ENCODE measurements around the gene VAV1. TPM values are rescaled to one million over a fixed set of nuclear protein-coding genes. Genes with fewer than 3 reads are reported as not detected.
A peak's percentile ranks its signal among the peaks of the same experiment; 100 is the strongest.

The VAV1 gene
- total RNA-seq, 1 experiment from 2014 or later, result 3.0 TPM

GRCh38 chr19:6738787-6739389 lies 33.6 kb upstream of the VAV1 start:
- H3K4me3 ChIP-seq (ENCODE audit: low read length), result peak overlapping the region; percentile 67
- intact Hi-C loops (cut with micrococcal nuclease), result loop anchor here (1.0 to 5.0 kb wide), 2 partner anchors 124 to 127 kb away; no protein-coding TSS in a partner anchor
- DNase-seq (no peak), ATAC-seq (no peak; the same call in 1 of the 2 replicates)
- H3K9ac ChIP-seq (ENCODE audit: low read length), result peak overlapping the region; percentile 57
- no peaks in the 10 kb centered on the region for H3F3A ChIP-seq (ENCODE audit: low read length, unreplicated experiment)
- H3K27me3 ChIP-seq (ENCODE audit: low read length), result no peaks in the 10 kb centered on the region
- no peaks in the 10 kb centered on the region for H3K9me2 ChIP-seq (replicated peaks; ENCODE audit: low read length)
- H3K27ac ChIP-seq (ENCODE audit: low read length), result peak overlapping the region; percentile 50
- POLR2A ChIA-PET (ENCODE audit: unreplicated experiment), result no interaction called here
- H2AFZ ChIP-seq (ENCODE audit: low read length), result peak overlapping the region; percentile 96
- CTCF ChIA-PET, result interaction anchor here (1.1 to 2.3 kb wide), 3 partner anchors 123 to 223 kb away, joined by 6 to 40 read pairs (median 9); no protein-coding TSS in a partner anchor
- no peaks in the 10 kb centered on the region for H3K9me3 ChIP-seq (ENCODE audit: low read length)
- peaks cover 39% of the 10 kb centered on the region for H3K4me1 ChIP-seq (ENCODE audit: insufficient read depth, low read length)
- no peaks in the 10 kb centered on the region for H4K20me1 ChIP-seq (ENCODE audit: low read length)
- peaks cover 12% of the 10 kb centered on the region for H3K36me3 ChIP-seq (ENCODE audit: low read depth, low read length)
- H3K4me2 ChIP-seq (ENCODE audit: low read length), result peak overlapping the region; percentile 95
- peaks cover 50% of the 10 kb centered on the region for H3K79me2 ChIP-seq (ENCODE audit: low read length)
- no TSS peak for BruUV-seq (replicated peaks)
- TF ChIP-seq, protein P1, sequence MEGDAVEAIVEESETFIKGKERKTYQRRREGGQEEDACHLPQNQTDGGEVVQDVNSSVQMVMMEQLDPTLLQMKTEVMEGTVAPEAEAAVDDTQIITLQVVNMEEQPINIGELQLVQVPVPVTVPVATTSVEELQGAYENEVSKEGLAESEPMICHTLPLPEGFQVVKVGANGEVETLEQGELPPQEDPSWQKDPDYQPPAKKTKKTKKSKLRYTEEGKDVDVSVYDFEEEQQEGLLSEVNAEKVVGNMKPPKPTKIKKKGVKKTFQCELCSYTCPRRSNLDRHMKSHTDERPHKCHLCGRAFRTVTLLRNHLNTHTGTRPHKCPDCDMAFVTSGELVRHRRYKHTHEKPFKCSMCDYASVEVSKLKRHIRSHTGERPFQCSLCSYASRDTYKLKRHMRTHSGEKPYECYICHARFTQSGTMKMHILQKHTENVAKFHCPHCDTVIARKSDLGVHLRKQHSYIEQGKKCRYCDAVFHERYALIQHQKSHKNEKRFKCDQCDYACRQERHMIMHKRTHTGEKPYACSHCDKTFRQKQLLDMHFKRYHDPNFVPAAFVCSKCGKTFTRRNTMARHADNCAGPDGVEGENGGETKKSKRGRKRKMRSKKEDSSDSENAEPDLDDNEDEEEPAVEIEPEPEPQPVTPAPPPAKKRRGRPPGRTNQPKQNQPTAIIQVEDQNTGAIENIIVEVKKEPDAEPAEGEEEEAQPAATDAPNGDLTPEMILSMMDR (conservative IDR thresholded peaks at IDR 0.05; ENCODE audit: low read depth, low read length), result no peak; the same call in 1 of the 2 replicates
- TF ChIP-seq EZH2phosphoT487 (IDR thresholded peaks at IDR 0.05; ENCODE audit: borderline replicate concordance, low read length) (no peak), EZH2 (IDR thresholded peaks at IDR 0.05; ENCODE audit: low read length, unreplicated experiment) (no peak)

DNA sequence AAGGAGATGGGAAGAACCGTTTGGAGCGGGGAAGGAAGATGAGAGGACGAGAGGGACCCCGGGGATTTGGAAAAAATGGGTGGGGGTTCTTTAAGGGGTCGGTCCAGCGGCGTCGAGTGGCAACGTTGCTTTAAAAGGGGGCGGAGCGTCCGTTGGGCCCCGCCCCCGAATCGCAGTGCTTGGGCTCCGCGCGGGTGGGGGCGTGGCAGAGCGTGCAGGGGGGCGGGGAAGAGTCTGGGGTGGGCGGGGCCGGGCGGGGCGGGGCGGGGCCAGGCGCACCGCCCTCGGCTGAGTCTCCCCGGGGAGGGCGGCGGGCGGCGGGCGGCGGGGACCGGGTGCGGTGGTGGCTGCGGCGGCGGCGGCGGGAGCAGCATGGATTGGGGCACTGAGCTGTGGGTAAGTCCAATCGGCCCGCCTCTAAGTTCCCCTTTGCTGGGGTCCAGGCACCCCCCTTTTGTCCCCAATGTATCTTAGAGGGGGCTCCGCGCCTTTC lies 33.1 kb upstream of the VAV1 start, which contains the start of gene TRIP10:
TSS of gene TRIP10 (plus strand) at position 291 of the 493 bp plus-strand sequence. CDS start at position 373, 82 bp downstream.
- peak; percentile 2 for ATAC-seq

More for the DNA sequence above, 33.1 kb upstream of the VAV1 start, which contains the start of gene TRIP10:
- Histone ChIP-seq H3K27me3 (ENCODE audit: low read length) (no peaks in the 10 kb centered on the region), H3K9me2 (replicated peaks; ENCODE audit: low read length) (no peaks in the 10 kb centered on the region), H3K27ac (ENCODE audit: low read length) (peak within 1 kb of the TSS; percentile 50), H3K4me2 (ENCODE audit: low read length) (peak within 1 kb of the TSS; percentile 95), H3K9me3 (ENCODE audit: low read length) (no peaks in the 10 kb centered on the region), H3K79me2 (ENCODE audit: low read length) (peaks cover 50% of the 10 kb centered on the region), H4K20me1 (ENCODE audit: low read length) (no peaks in the 10 kb centered on the region), H3K36me3 (ENCODE audit: low read depth, low read length) (peaks cover 13% of the 10 kb centered on the region), H2AFZ (ENCODE audit: low read length) (peak within 1 kb of the TSS; percentile 96), H3K4me1 (ENCODE audit: insufficient read depth, low read length) (peaks cover 45% of the 10 kb centered on the region), H3K4me3 (ENCODE audit: low read length) (peak within 1 kb of the TSS; percentile 86), H3K9ac (ENCODE audit: low read length) (peak within 1 kb of the TSS; percentile 79), H3F3A (ENCODE audit: low read length, unreplicated experiment) (no peaks in the 10 kb centered on the region)
- intact Hi-C loops (cut with micrococcal nuclease), result loop anchor here (5.0 kb wide), 1 partner anchor 127 kb away; no protein-coding TSS in a partner anchor
- no peak for TF ChIP-seq EZH2phosphoT487 (IDR thresholded peaks at IDR 0.05; ENCODE audit: borderline replicate concordance, low read length)
- TF ChIP-seq, protein P1 (conservative IDR thresholded peaks at IDR 0.05; ENCODE audit: low read depth, low read length), result no peak
- no peak for TF ChIP-seq EZH2 (IDR thresholded peaks at IDR 0.05; ENCODE audit: low read length, unreplicated experiment)
- peak; percentile 87 for DNase-seq
- BruUV-seq (replicated peaks), result no TSS peak
- CTCF ChIA-PET, result interaction anchor here (0.6 to 2.3 kb wide), 3 partner anchors 124 to 602 kb away, joined by 3 to 40 read pairs (median 3); no protein-coding TSS in a partner anchor
- POLR2A ChIA-PET (ENCODE audit: unreplicated experiment), result no interaction called here
